ENCODE data around the gene CTNNBIP1. TPM values are rescaled to one million over a fixed set of nuclear protein-coding genes. Genes with fewer than 3 reads are reported as not detected.

The CTNNBIP1 gene
- total and polyA plus RNA-seq, 2 of the 8 experiments (the other 6 are each of a cell fraction or from before 2014, with no cell fraction given), result 40.9 to 46.6 TPM

- TF ChIP-seq CHD7 (IDR thresholded peaks at IDR 0.05; ENCODE audit: insufficient replicate concordance, low read length), result no peak
- no peak for TF ChIP-seq PHF8 (conservative IDR thresholded peaks at IDR 0.05; ENCODE audit: low read depth, low read length)
- no peak for TF ChIP-seq TBP (IDR thresholded peaks at IDR 0.05; ENCODE audit: low read depth, low read length)
- no peak for TF ChIP-seq ATF2 (IDR thresholded peaks at IDR 0.05; ENCODE audit: low read length)
- peak; percentile 70 to 77 for TF ChIP-seq RAD21 (IDR thresholded peaks at IDR 0.05 in 1 of 2, conservative IDR thresholded peaks at IDR 0.05 in 1 of 2; ENCODE audit: low read depth in 2 of 2, low read length in 2 of 2)
- no peak for TF ChIP-seq CTBP2 (IDR thresholded peaks at IDR 0.05; ENCODE audit: borderline replicate concordance, insufficient read depth, insufficient read length, low read length)
- no peak for TF ChIP-seq ZNF274 (IDR thresholded peaks at IDR 0.05; ENCODE audit: borderline replicate concordance, extremely low read depth, low read length)
- TF ChIP-seq SIN3A (conservative IDR thresholded peaks at IDR 0.05 in 1 of 2, IDR thresholded peaks at IDR 0.05 in 1 of 2; ENCODE audit: low read depth in 1 of 2, low read length in 2 of 2), result peak in 1 of 2 experiments; percentile 14; a peak in 1 of 4 replicates
These were observed 32.4 kb upstream of the CTNNBIP1 start (continued) for GRCh38 chr1:9942399-9942938.
